SKM-1 (cell line): ENCODE data around the gene DMKN.
A peak's percentile ranks its signal among the peaks of the same experiment; 100 is the strongest.

ENCODE experiments used
- DNase-seq: peaks from one replicate; lab custom pipeline; 2025; ENCODE audit not compliant: unreplicated experiment; lab: John Stamatoyannopoulos, UW

DMKN gene

DNA sequence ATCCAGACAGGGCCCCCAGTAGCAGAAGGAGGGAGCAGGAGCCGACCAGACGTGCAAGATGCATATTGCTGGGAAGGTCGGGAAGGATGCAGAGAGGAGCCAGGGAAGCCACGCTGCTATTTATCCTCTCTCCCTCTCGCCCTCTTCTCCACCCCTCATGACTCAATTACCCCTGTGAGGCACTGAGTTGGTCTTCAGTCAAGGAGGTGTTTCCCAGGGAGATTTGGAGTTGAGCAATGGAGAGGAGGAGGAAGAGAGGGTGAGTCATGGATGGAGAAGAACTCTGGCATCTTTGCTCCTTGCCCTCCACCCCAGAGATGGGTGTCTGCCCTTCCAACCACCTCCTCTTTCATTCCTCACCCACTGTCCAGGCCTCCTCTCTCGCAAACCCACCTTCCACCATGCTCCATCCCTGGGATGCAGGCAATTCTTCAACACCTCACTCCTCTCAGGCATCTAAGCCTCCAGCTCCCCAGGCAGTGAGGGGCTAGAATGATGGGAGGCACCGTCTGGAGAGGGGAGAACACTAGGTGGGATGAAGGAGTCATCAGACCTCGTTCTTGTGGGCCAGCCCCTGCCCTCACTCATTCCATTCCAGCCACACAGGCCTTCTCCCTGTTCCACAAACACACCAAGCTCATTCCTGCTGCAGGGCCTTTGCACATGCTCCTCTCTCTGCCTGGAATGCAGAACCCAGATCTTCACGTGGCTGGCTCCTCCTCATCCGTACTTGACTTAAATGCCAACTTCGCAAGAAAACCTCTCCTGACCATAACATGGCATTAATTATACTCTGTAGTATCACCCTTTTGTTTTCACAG, 15.0 kb upstream of the DMKN start, which contains the start of gene SBSN:
Gene SBSN (minus strand): TSS at position 94 of the 821 bp plus-strand sequence. CDS start 30 bp downstream, at position 64.
- no peak for DNase-seq

- DNase-seq, result no peak
Measured at GRCh38 chr19:35525873-35526272, 12.4 kb upstream of the DMKN start.

- no peak for DNase-seq
Measured at GRCh38 chr19:35524181-35524837, 10.9 kb upstream of the DMKN start.

DNA sequence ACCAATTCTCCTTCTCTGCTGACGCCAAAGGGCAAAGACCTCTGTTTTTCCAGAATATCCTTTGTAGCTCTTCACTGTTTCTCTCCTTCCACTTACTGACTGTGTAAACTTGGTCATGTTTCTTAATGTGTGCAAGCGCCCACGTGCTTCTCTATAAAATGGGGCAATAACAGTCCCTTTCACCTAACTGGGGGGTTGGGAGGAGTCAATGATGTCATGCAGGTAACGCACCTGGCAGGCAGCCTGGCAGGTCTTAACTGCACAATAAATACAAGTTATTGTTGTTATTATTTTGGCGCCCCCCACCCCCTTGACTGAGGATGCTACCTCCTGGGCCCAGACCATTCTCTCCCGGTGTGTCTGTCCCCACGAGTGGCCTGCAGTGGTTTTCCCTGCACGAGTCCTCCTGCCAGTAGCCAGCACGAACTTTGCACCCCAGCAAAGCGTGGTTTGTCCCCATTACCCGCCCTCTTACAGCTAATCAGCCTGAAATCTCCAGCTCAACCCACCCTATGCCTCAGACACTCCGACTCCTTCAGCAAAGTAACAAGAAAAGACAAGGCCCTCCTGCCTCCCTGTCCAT, 9.4 kb upstream of the DMKN start:
- DNase-seq, result no peak

- no peak for DNase-seq
Measured at GRCh38 chr19:35521124-35521743, 7.8 kb upstream of the DMKN start.

GRCh38 chr19:35519291-35519690, 5.8 kb upstream of the DMKN start:
- no peak for DNase-seq

- no peak for DNase-seq
Measured at GRCh38 chr19:35518313-35518712, 4.9 kb upstream of the DMKN start.

- no peak for DNase-seq
Measured at GRCh38 chr19:35517342-35517741, 3.9 kb upstream of the DMKN start.

DNA sequence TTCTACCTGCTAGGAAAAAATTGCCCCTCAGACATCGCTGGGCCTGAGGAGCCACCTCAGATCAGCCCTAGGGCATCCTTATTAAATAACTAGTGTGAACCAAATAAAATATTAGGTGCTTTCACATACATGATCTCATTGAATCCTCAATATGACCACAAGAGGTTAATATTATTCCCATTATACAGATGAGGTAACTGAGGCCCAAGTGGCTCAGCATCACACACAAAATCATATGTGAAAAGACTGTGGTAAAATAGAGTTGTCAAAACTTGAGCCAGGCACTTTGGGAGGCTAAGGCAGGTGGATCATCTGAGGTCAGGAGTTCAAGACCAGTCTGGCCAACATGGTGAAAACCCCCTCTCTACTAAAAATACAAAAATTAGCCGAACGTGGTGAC, 2.9 kb upstream of the DMKN start:
- DNase-seq, result no peak

- no peak for DNase-seq
Measured at GRCh38 chr19:35514282-35514809, 897 bp upstream of the DMKN start.

DNA sequence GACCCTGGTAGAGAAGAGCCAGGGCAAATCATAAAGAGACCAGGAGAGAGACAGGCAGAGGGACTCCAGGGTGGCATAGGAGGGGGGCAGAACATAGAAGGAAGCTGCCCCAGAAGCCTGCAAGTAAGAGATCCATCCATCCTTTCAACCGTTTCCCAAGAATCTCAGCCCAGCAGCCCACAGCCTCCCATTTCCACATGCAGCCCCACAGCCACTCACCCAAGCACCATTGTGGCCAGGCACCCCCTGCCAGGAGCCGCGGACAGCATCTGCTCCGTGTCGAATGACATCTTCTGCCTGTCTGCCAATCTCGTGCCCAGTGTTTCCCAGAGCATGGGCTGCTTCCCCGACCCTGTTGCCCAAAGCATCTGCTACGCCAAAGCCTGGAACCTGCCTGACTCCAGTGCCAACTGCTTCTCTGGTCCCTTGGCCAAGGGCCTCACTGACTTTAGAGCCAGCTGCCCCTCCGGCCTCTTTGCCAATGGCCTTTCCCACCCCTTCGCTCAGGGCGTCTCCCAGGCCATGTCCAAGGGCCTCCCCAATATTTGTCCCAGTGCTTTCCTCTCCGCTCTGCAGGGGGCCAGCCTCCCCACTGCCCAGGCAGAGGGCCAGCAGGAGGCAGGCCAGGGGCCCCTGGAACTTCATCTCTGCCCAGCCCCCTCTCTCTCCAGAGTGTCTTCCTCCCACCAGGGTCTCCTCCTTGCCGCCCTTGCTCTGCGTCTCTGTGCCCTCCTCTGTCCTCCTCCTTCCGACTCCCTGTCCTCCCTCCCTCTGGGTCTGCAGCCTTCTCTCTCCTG, 420 bp downstream of the DMKN start:
- no peak for DNase-seq

DNA sequence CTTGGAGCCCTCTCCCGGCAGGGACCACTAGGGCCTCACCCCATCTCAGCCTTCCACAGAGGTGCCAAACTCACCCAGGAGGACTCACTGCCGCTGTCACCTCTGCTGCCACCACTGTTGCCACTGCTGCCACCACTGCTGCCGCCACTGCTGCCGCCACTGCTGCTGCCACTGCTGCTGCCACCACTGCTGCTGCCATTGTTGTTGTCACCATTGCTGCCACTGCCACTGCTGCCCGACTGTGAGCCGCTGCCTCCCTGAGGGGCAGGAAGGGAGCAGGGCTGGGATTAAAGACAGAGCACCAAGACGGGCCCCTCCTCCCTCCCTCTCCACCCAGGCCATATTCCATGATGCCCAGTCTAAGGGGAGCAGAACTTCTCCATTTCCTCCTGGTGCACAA, 2.1 kb downstream of the DMKN start:
- DNase-seq, result no peak

GRCh38 chr19:35510626-35510964, 2.9 kb downstream of the DMKN start:
- DNase-seq, result no peak

- peak; percentile 6 for DNase-seq
Measured at GRCh38 chr19:35509861-35510625, 3.4 kb downstream of the DMKN start.

DNA sequence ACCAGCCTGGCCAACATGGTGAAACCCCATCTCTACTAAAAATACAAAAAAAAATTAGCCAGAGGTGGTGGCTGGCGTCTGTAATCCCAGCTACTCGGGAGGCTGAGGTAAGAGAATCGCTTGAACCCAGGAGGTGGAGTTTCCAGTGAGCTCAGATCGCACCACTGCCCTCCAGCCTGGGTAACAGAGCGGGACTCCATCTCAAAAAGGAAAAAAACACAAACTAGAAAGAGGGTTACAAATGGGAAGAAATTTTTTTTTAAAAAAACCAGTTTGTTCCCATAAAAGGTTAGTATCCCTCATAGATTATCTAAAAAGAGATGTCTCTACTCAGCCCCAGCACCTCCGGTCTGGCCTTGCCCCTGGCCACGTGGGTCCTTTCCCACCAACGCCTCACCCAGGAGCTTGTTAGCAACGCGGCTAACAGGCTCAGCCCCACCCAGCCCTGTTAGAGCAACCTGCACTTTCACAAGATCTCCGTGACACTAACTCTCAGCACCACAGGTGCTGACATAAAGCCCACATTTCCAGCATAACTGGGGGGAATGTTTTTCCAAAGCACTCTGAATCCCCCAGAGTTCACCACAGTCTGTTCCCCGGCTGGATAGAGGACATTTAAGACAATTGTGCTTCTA, 4.3 kb downstream of the DMKN start:
- DNase-seq, result no peak

- DNase-seq, result no peak
Measured at GRCh38 chr19:35508129-35508528, 5.3 kb downstream of the DMKN start.

DNA sequence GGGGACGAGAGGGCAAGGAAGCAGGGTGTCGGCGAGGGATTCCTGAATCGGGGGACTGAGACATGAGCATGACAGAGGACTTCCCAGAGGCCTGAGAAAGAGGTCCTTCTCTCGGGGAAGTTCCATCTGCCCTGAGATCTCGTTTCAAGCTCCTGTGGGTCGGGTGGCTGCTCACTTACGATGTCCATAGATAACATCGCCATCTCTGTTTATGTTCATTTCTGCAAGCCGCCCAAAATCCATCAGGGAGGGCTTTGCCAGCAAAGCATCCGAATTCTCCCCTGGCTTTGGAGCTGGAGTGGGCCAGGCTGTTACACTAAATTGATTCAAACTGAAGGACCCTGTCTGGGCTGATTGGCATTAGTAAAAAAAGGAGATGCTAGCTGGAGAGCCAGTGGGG, 5.9 kb downstream of the DMKN start:
- DNase-seq, result no peak

DNA sequence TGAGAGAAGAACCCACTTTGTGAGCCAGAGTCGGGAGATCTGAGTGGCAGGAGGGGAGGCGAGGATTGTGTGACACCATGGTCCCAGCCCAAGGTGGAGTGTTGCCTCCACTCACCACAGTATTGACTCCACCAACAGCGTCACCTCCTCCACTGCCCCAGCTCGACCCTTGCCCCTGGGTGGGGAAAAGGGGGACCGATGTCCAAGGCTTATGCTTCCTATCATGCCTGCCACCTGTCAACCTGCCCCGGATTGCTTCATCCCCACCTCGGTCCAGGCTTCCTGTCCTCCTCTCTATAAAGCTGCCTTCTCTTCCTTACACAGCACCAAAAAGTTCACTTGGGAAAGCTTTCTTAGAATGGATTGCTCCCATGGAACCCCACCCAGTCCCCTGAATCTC, 7.4 kb downstream of the DMKN start:
- DNase-seq, result no peak

DNA sequence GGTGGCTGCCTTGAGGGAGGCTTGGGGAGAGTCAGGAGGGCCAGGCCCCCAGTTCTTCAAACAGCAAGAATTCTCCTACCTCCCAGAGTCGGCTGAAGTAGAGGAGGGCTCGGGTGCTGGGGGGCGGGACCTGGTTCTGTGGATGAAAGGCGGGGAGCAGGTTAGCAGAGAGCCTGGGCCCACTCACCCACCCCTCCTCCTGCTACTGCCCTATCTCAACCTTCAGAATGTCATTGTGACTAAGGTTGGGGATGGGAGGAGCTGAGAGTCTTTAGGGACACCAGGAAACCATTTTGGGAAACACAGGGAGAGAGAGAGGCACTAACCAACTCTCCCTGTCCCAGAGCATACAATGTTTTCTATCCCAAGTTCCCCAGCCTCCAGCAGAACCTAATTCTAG, 10.7 kb downstream of the DMKN start:
- no peak for DNase-seq

DNA sequence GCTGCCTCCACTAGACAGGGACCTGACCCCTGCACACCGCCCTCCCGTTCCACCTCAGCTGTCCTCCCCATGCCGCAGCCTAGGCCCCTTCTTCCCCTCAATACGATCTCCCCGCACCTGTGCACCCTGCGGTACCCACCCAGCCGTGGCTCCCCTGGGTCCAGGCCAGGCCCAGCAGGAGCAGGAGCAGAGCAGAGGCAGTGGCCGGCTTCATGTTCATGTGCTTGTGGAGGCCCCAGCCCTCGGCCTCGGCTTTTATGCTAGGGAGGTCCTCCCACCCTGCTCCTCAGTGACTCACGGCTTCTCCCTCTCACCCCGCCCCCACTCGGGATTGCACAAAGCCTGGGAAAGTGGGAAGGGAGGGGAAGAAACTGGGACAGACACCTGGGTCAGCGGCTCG, 11.8 kb downstream of the DMKN start:
- no peak for DNase-seq
